HepG2 (cell line): ENCODE measurements around the gene CITED2. TPM values are rescaled to one million over a fixed set of nuclear protein-coding genes. Genes with fewer than 3 reads are reported as not detected.

Source experiments
- ATAC-seq: fragments of 200-7000 bp; cut with Tn5 transposase; 3 replicates; pipeline ENCODE4 v1.9.1; 2020; ENCODE audit warnings: mild to moderate bottlenecking, moderate library complexity
- BruUV-seq: library from RNA; stranded (reverse); fragments of 400-500 nt; replicated peaks from 2 replicates; lab custom pipeline; 2021; lab: Mats Ljungman, UMichigan
- CTCF ChIA-PET: fragments of 300-600 bp; formaldehyde crosslinking; extraction: SDS; loops from one replicate; lab custom pipeline; 2021; ENCODE audit warnings: low total read pairs, inconsistent platforms, low intra/inter-chr PET ratio; lab: Yijun Ruan, JAX
- POLR2A ChIA-PET: fragments of 350-600 bp; sonication (Branson Sonifier 250); formaldehyde crosslinking; loops from one replicate; lab custom pipeline; 2020; ENCODE audit warnings: antibody characterized with exemption, inconsistent platforms; lab: Yijun Ruan, JAX
- DNase-seq: peaks from one replicate; pipeline ENCODE4 v3.0.0-alpha.2; 2015; ENCODE audit warnings: low spot score
- FAIRE-seq: peaks from 3 replicates; lab custom pipeline; 2011; peaks lifted over from hg19 to GRCh38; lab: Jason Lieb, UNC
- H2AFZ ChIP-seq: one replicate; pipeline ENCODE4 v1.6.1; 2011; ENCODE audit warnings: low read length, inconsistent platforms
- H3K27ac ChIP-seq: fragments of 300-600 bp; 3 replicates; pipeline ENCODE4 v1.8.0; 2011; ENCODE audit warnings: mixed run types, mild to moderate bottlenecking, mixed read lengths, low read length, inconsistent platforms; ENCODE audit not compliant: insufficient read depth; ENCODE audit errors: extremely low read length
- H3K27me3 ChIP-seq, 2 experiments: fragments of 200-600 bp in 1 of 2; 2 replicates in 1 of 2; 3 replicates in 1 of 2; pipeline versions ENCODE4 v1.6.0 to v1.8.0; 2011; ENCODE audit warnings: low read length in 2 of 2, mild to moderate bottlenecking in 2 of 2, moderate library complexity in 2 of 2, inconsistent platforms in 1 of 2; ENCODE audit not compliant: insufficient read depth in 2 of 2, control insufficient read depth in 1 of 2
- H3K36me3 ChIP-seq, 2 experiments: fragments of 200-600 bp in 1 of 2; replicated peaks in 1 of 2; 2 replicates in 1 of 2; 3 replicates in 1 of 2; pipeline versions ENCODE4 v1.5.1 to v1.8.0; 2011; ENCODE audit warnings: low read length in 2 of 2, inconsistent platforms in 1 of 2; ENCODE audit not compliant: insufficient read depth in 2 of 2, control insufficient read depth in 1 of 2
- H3K4me1 ChIP-seq: 2 replicates; pipeline ENCODE4 v1.5.1; 2012; ENCODE audit warnings: low read length, inconsistent platforms; ENCODE audit not compliant: insufficient read depth
- H3K4me2 ChIP-seq: 2 replicates; pipeline ENCODE4 v1.6.0; 2011; ENCODE audit warnings: low read depth, low read length, inconsistent platforms
- H3K4me3 ChIP-seq, 3 experiments: fragments of 200-600 bp in 1 of 3; sonication (generic), shearing (Covaris generic) in 1 of 3; replicated peaks in 1 of 3; 2 replicates each; pipeline ENCODE4 v1.5.1; 2011 to 2016; ENCODE audit warnings: low read length in 3 of 3, inconsistent platforms in 2 of 3, low read depth in 2 of 3, mild to moderate bottlenecking in 2 of 3, control low read depth in 1 of 3, mixed read lengths in 1 of 3; ENCODE audit not compliant: insufficient read depth in 1 of 3
- H3K79me2 ChIP-seq: one replicate; pipeline ENCODE4 v1.6.1; 2011; ENCODE audit warnings: low read length, inconsistent platforms; ENCODE audit not compliant: insufficient read depth
- H3K9ac ChIP-seq: 2 replicates; pipeline ENCODE4 v1.6.0; 2011; ENCODE audit warnings: mild to moderate bottlenecking, low read depth, low read length, inconsistent platforms; ENCODE audit not compliant: insufficient read depth
- H3K9me3 ChIP-seq: 2 replicates; pipeline ENCODE4 v1.5.1; 2012; ENCODE audit warnings: mild to moderate bottlenecking, low read length
- H4K20me1 ChIP-seq: 2 replicates; pipeline ENCODE4 v1.6.0; 2011; ENCODE audit warnings: inconsistent platforms, mild to moderate bottlenecking, low read length, moderate library complexity; ENCODE audit not compliant: insufficient read depth
- AKAP8 ChIP-seq: sonication (generic); formaldehyde crosslinking; IDR thresholded peaks from 2 replicates; pipeline ENCODE4 v1.5.1; 2020; ENCODE audit warnings: mild to moderate bottlenecking, missing genetic modification reagents
- ARHGAP35 ChIP-seq: sonication (generic); formaldehyde crosslinking; IDR thresholded peaks from 2 replicates; pipeline ENCODE4 v1.9.0; 2022; ENCODE audit warnings: mild to moderate bottlenecking, inconsistent platforms, moderate library complexity, missing genetic modification reagents, borderline replicate concordance
- ATAD3A ChIP-seq: sonication (generic); formaldehyde crosslinking; IDR thresholded peaks from 2 replicates; pipeline ENCODE4 v1.4.0; 2020; ENCODE audit warnings: missing genetic modification reagents
- CCDC6 ChIP-seq: sonication (generic); formaldehyde crosslinking; IDR thresholded peaks from 2 replicates; pipeline ENCODE4 v1.8.1; 2022; ENCODE audit warnings: mild to moderate bottlenecking, missing genetic modification reagents, moderate library complexity
- CHD2 ChIP-seq: IDR thresholded peaks from 2 replicates; pipeline ENCODE4 v1.6.1; 2011; ENCODE audit warnings: low read depth, low read length, improper control_type of control experiment
- JDP2 ChIP-seq: sonication (generic); formaldehyde crosslinking; IDR thresholded peaks from 2 replicates; pipeline ENCODE4 v1.8.1; 2022; ENCODE audit warnings: missing genetic modification reagents, borderline replicate concordance
- MAZ ChIP-seq, 2 experiments: sonication (generic) in 1 of 2; formaldehyde crosslinking in 1 of 2; IDR thresholded peaks; 2 replicates each; pipeline versions ENCODE4 v1.5.0 to v1.6.1; 2012 to 2020; ENCODE audit warnings: low read depth in 2 of 2, mild to moderate bottlenecking in 2 of 2, borderline replicate concordance in 1 of 2, improper control_type of control experiment in 1 of 2, low read length in 1 of 2, missing genetic modification reagents in 1 of 2, moderate library complexity in 1 of 2
- PLRG1 ChIP-seq: fragments of 450-650 bp; conservative IDR thresholded peaks from 2 replicates; pipeline ENCODE4 v1.6.1; 2016
- POLR2G ChIP-seq: fragments of 200-400 bp; formaldehyde crosslinking; IDR thresholded peaks from 2 replicates; pipeline ENCODE4 v1.6.1; 2018; ENCODE audit warnings: mild to moderate bottlenecking, low read depth, low read length, moderate library complexity
- RXRB ChIP-seq: IDR thresholded peaks from 2 replicates; pipeline ENCODE4 v1.6.1; 2016; ENCODE audit warnings: borderline replicate concordance, missing genetic modification reagents, missing compliant biosample characterization
- ZNF10 ChIP-seq: sonication (generic); formaldehyde crosslinking; IDR thresholded peaks from 2 replicates; pipeline ENCODE4 v1.4.0; 2020; ENCODE audit warnings: mild to moderate bottlenecking, low read depth, missing genetic modification reagents, borderline replicate concordance
- ZNF207 ChIP-seq: fragments of 450-650 bp; IDR thresholded peaks from 2 replicates; pipeline ENCODE4 v1.6.1; 2016; ENCODE audit warnings: antibody characterized with exemption, borderline replicate concordance
- ZNF224 ChIP-seq: sonication (generic); formaldehyde crosslinking; IDR thresholded peaks from 2 replicates; pipeline ENCODE4 v1.5.0; 2020; ENCODE audit warnings: mild to moderate bottlenecking, missing genetic modification reagents
- ZNF263 ChIP-seq: sonication (generic); formaldehyde crosslinking; IDR thresholded peaks from 2 replicates; pipeline ENCODE4 v1.4.0; 2020; ENCODE audit warnings: missing genetic modification reagents
- ZNF350 ChIP-seq: sonication (generic); formaldehyde crosslinking; IDR thresholded peaks from 2 replicates; pipeline ENCODE4 v1.4.0; 2020; ENCODE audit warnings: mild to moderate bottlenecking, low read depth, missing genetic modification reagents, borderline replicate concordance
- ZNF44 ChIP-seq: sonication (generic); formaldehyde crosslinking; IDR thresholded peaks from 2 replicates; pipeline ENCODE4 v1.5.1; 2020; ENCODE audit warnings: mild to moderate bottlenecking, missing genetic modification reagents
- ZNF572 ChIP-seq: sonication (generic); formaldehyde crosslinking; IDR thresholded peaks from 2 replicates; pipeline ENCODE4 v1.5.1; 2020; ENCODE audit warnings: mild to moderate bottlenecking, missing genetic modification reagents
- ZNF883 ChIP-seq: sonication (generic); formaldehyde crosslinking; IDR thresholded peaks from 2 replicates; pipeline ENCODE4 v1.5.1; 2020; ENCODE audit warnings: mild to moderate bottlenecking, missing genetic modification reagents; ENCODE audit errors: not compliant biosample characterization
- WGBS: methylation state at CpG from one replicate; pipeline ENCODE4 v1.1.6; 2017; ENCODE audit warnings: low lambda C conversion rate; 5-methylcytosine and 5-hydroxymethylcytosine counted together
- in situ Hi-C: cut with HindIII; loops from 2 replicates; pipeline ENCODE4 v1.10.0; 2017; ENCODE audit warnings: low pct_unique_long_range_greater_than_20kb; ENCODE audit not compliant: extremely low pct_ligation_motif_present
- intact Hi-C: fragments of 100-400 bp; cut with micrococcal nuclease; formaldehyde crosslinking; loops from one replicate; pipeline ENCODE4 v1.10.0; 2022; ENCODE audit not compliant: unreplicated experiment
- polyA plus RNA-seq, 8 experiments: library from polyadenylated mRNA; depleted of rRNA in 3 of 8; stranded (reverse) in 7 of 8; unstranded in 1 of 8; fragments of >200 nt; fragmentation: Illumina TruSeq in 4 of 8; extraction: Trizol in 4 of 8; gene quantifications; 2 replicates each; pipeline versions ENCODE4 v1.2.1 to v1.2.3, GENCODE V29; 2011 to 2016; ENCODE audit warnings: low read depth in 4 of 8, missing spikeins in 1 of 8, mixed read lengths in 1 of 8; ENCODE audit not compliant: insufficient read depth in 1 of 8
- total RNA-seq, 5 experiments: library from RNA; depleted of rRNA; stranded (reverse); fragments of >200 nt; fragmentation: Illumina TruSeq; extraction: Trizol; gene quantifications; 2 replicates each; pipeline ENCODE4 v1.2.3, GENCODE V29; 2016; ENCODE audit warnings: low read depth in 1 of 5
- TF ChIP-seq, protein P1 (sequence below): sonication (generic); formaldehyde crosslinking; IDR thresholded peaks from 2 replicates; pipeline ENCODE4 v1.4.0; 2020; ENCODE audit warnings: mild to moderate bottlenecking, missing genetic modification reagents
- TF ChIP-seq, protein P2 (sequence below): sonication (generic); formaldehyde crosslinking; conservative IDR thresholded peaks from 2 replicates; pipeline ENCODE4 v1.8.0; 2022; ENCODE audit warnings: missing genetic modification reagents

The CITED2 gene
- total and polyA plus RNA-seq, 2 of the 13 experiments (the other 11 are each of a cell fraction or from before 2014, with no cell fraction given), result 17.6 to 57.2 TPM

DNA sequence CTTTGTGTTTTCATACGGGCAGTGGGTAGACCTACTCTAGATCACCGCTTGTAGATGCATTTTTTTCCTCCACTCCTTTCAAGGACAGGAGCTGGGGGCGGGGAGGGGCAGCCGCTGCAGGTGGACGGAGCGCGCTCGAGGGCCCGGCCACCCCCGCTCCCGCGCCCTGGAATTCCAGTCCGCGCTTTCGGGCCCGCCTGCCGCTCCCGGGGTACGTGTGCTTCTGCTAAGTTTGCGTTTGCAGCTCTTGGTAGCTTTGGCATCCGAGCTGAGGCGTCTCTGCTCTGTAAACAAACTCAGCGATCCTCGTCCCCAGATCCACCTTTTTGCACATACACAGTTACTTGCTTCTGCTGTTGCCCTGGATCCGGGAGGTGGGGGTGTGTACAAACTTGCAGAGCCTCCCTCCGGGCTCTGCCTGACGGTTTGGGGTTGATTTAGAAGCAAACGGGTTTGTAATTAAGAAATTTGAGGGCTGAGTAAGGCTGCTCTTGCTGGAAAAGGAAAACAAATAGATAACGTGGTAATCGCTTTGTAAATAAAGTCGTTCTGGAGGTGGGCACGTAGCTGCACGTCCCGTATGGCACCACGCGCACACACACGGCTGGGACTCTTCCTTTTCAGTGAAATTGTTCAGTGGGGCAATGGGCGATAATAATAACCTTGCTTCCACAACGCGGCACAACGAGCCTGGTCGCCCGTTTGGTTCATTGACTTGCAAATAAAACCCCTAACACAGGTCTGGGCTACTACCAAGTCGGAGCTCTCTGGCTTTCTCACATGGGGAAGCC lies 973 bp upstream of the CITED2 start:
- peaks cover 0 to 3% of the 10 kb centered on the region in 2 experiments; a peak in 1 of 5 replicates for H3K27me3 ChIP-seq
- DNase-seq, result peak; percentile 96
- ATAC-seq, result peak; percentile 79
- H4K20me1 ChIP-seq, result peaks cover 18% of the 10 kb centered on the region
- intact Hi-C loops (loop anchor here (1.0 to 10.0 kb wide), 7 partner anchors 105 to 1519 kb away; no protein-coding TSS in a partner anchor), in situ Hi-C loops (loop anchor here (10.0 kb wide), 1 partner anchor 389 kb away; no protein-coding TSS in a partner anchor)
- H3K4me2 ChIP-seq, result peak overlapping the region; percentile 97
- CTCF ChIA-PET, result no interaction called here
- H3K36me3 ChIP-seq, result no peaks in the 10 kb centered on the region
- no peaks in the 10 kb centered on the region for H3K9me3 ChIP-seq
- BruUV-seq, result TSS peak; percentile 92
- POLR2A ChIA-PET, result interaction anchor here (0.5 to 4.3 kb wide), 35 partner anchors 8 to 1546 kb away, joined by 3 to 34 read pairs (median 5); partner anchors contain the start of genes CCDC28A and REPS1
- H2AFZ ChIP-seq, result peak overlapping the region; percentile 82
- H3K4me3 ChIP-seq, result peak overlapping the region; percentile 65 to 99 (median 83)
- under 1% methylated on average over 41 of the region's 44 CpGs for WGBS
- FAIRE-seq, result peak; percentile 44
- H3K9ac ChIP-seq, result peak overlapping the region; percentile 93
- peaks cover 28% of the 10 kb centered on the region for H3K79me2 ChIP-seq
- peaks cover 61% of the 10 kb centered on the region for H3K4me1 ChIP-seq
- H3K27ac ChIP-seq, result peak overlapping the region; percentile 93
- TF ChIP-seq CCDC6 (CRISPR knock-in tag) (peak; percentile 61; the same call in 1 of the 2 replicates), JDP2 (CRISPR knock-in tag) (no peak), RXRB (CRISPR knock-in tag) (peak; percentile 74; the same call in 1 of the 2 replicates), POLR2G (peak; percentile 69; the same call in 1 of the 2 replicates), ZNF10 (no peak), ATAD3A (CRISPR knock-in tag) (no peak), ARHGAP35 (CRISPR knock-in tag) (no peak), ZNF350 (CRISPR knock-in tag) (peak; percentile 87), CHD2 (no peak), MAZ (IDR thresholded peaks at IDR 0.05; ENCODE audit: borderline replicate concordance, low read depth, low read length) (peak; percentile 93), MAZ (CRISPR knock-in tag; IDR thresholded peaks at IDR 0.05; ENCODE audit: low read depth) (peak; percentile 87), ZNF263 (CRISPR knock-in tag) (peak; percentile 71), ZNF44 (CRISPR knock-in tag) (no peak), AKAP8 (peak; percentile 13; the same call in 1 of the 2 replicates), PLRG1 (no peak), ZNF572 (peak; percentile 16; the same call in 1 of the 2 replicates), ZNF883 (CRISPR knock-in tag) (no peak), ZNF207 (no peak), ZNF224 (CRISPR knock-in tag) (0 out of 2 replicates have a peak, but pooled peaks have one; percentile 41)
- TF ChIP-seq, protein P1, sequence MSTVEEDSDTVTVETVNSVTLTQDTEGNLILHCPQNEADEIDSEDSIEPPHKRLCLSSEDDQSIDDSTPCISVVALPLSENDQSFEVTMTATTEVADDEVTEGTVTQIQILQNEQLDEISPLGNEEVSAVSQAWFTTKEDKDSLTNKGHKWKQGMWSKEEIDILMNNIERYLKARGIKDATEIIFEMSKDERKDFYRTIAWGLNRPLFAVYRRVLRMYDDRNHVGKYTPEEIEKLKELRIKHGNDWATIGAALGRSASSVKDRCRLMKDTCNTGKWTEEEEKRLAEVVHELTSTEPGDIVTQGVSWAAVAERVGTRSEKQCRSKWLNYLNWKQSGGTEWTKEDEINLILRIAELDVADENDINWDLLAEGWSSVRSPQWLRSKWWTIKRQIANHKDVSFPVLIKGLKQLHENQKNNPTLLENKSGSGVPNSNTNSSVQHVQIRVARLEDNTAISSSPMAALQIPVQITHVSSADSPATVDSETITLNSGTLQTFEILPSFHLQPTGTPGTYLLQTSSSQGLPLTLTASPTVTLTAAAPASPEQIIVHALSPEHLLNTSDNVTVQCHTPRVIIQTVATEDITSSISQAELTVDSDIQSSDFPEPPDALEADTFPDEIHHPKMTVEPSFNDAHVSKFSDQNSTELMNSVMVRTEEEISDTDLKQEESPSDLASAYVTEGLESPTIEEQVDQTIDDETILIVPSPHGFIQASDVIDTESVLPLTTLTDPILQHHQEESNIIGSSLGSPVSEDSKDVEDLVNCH (CRISPR knock-in tag), result no peak
- TF ChIP-seq, protein P2, sequence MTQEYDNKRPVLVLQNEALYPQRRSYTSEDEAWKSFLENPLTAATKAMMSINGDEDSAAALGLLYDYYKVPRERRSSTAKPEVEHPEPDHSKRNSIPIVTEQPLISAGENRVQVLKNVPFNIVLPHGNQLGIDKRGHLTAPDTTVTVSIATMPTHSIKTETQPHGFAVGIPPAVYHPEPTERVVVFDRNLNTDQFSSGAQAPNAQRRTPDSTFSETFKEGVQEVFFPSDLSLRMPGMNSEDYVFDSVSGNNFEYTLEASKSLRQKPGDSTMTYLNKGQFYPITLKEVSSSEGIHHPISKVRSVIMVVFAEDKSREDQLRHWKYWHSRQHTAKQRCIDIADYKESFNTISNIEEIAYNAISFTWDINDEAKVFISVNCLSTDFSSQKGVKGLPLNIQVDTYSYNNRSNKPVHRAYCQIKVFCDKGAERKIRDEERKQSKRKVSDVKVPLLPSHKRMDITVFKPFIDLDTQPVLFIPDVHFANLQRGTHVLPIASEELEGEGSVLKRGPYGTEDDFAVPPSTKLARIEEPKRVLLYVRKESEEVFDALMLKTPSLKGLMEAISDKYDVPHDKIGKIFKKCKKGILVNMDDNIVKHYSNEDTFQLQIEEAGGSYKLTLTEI (CRISPR knock-in tag), result no peak
